GM21528 (cell line): ENCODE measurements around the gene CYP17A1.
"Not testable (repeated sequence)": the region's sequence is repeated elsewhere in the genome, so short reads cannot be mapped to it uniquely, and the experiment has no call there.

Source experiments
- ATAC-seq: cut with Tn5 transposase; IDR thresholded peaks from one replicate; pipeline ENCODE4 v1.9.1; 2021; ENCODE audit warnings: mild to moderate bottlenecking, moderate library complexity; ENCODE audit not compliant: unreplicated experiment, low FRiP score

The CYP17A1 gene

GRCh38 chr10:102837230-102837721 lies at the start of gene CYP17A1:
Gene CYP17A1, minus strand, starts transcription at chr10:102837413. Its CDS starts 52 bp downstream, at chr10:102837361.
- ATAC-seq = no peak

- no peak for ATAC-seq
Observed at GRCh38 chr10:102880256-102880655, 43.0 kb upstream of the CYP17A1 start.

- no peak for ATAC-seq
Observed at GRCh38 chr10:102878629-102879028, 41.4 kb upstream of the CYP17A1 start.

- no peak for ATAC-seq
Observed at GRCh38 chr10:102876747-102877153, 39.5 kb upstream of the CYP17A1 start.

- ATAC-seq = no peak
Observed at GRCh38 chr10:102872163-102872562, 35.0 kb upstream of the CYP17A1 start.

- ATAC-seq = no peak
Observed at GRCh38 chr10:102870221-102870620, 33.0 kb upstream of the CYP17A1 start.

GRCh38 chr10:102869258-102870198 lies 32.3 kb upstream of the CYP17A1 start, which contains the start of gene AS3MT:
Gene AS3MT, plus strand, starts transcription at chr10:102869470. Its CDS starts 123 bp downstream, at chr10:102869593.
- ATAC-seq = no peak

- no peak for ATAC-seq
Observed at GRCh38 chr10:102868911-102869257, 31.7 kb upstream of the CYP17A1 start.

- no peak for ATAC-seq
Observed at GRCh38 chr10:102865620-102866019, 28.4 kb upstream of the CYP17A1 start.

- ATAC-seq = no peak
Observed at GRCh38 chr10:102863660-102864059, 26.4 kb upstream of the CYP17A1 start.

GRCh38 chr10:102859911-102860310 lies 22.7 kb upstream of the CYP17A1 start:
- no peak for ATAC-seq

GRCh38 chr10:102856758-102857424 lies 19.7 kb upstream of the CYP17A1 start:
- ATAC-seq = no peak

GRCh38 chr10:102855731-102856436 lies 18.7 kb upstream of the CYP17A1 start:
- not testable (repeated sequence) for ATAC-seq

- ATAC-seq = not testable (repeated sequence)
Observed at GRCh38 chr10:102853237-102853636, 16.0 kb upstream of the CYP17A1 start.

GRCh38 chr10:102850025-102850518 lies 12.9 kb upstream of the CYP17A1 start:
- no peak for ATAC-seq

- no peak for ATAC-seq
Observed at GRCh38 chr10:102845352-102845902, 8.2 kb upstream of the CYP17A1 start.

GRCh38 chr10:102844190-102844776 lies 7.1 kb upstream of the CYP17A1 start:
- ATAC-seq = not testable (repeated sequence)

GRCh38 chr10:102843139-102843538 lies 5.9 kb upstream of the CYP17A1 start:
- not testable (repeated sequence) for ATAC-seq

- no peak for ATAC-seq
Observed at GRCh38 chr10:102841827-102842345, 4.7 kb upstream of the CYP17A1 start.
